CD4-positive, alpha-beta T cell treated with Interleukin-12 subunit alpha and Interleukin-12 subunit beta, for 1 hour (primary cell): ENCODE data around the gene MACROH2A2.
"Not testable (repeated sequence)": the region's sequence is repeated elsewhere in the genome, so short reads cannot be mapped to it uniquely, and the experiment has no call there.

Source experiments
- DNase-seq: peaks from one replicate; pipeline ENCODE4 v3.0.0-alpha.2; 2020

MACROH2A2 gene

GRCh38 chr10:70052462-70053217, at the start of gene MACROH2A2:
MACROH2A2 (plus strand) TSS chr10:70052846; CDS start chr10:70075659, 22,813 bp downstream.
- DNase-seq = no peak

GRCh38 chr10:70007116-70007820, 45.4 kb upstream of the MACROH2A2 start:
- DNase-seq = no peak

GRCh38 chr10:70031215-70031614, 21.4 kb upstream of the MACROH2A2 start:
- no peak for DNase-seq

GRCh38 chr10:70032667-70033289, 19.9 kb upstream of the MACROH2A2 start:
- no peak for DNase-seq

GRCh38 chr10:70034232-70034631, 18.4 kb upstream of the MACROH2A2 start:
- DNase-seq = no peak

- DNase-seq = no peak
Measured at GRCh38 chr10:70035531-70035930, 17.1 kb upstream of the MACROH2A2 start.

GRCh38 chr10:70038923-70039322, 13.7 kb upstream of the MACROH2A2 start:
- DNase-seq = no peak

GRCh38 chr10:70041016-70041415, 11.6 kb upstream of the MACROH2A2 start:
- no peak for DNase-seq

GRCh38 chr10:70041739-70042138, 10.9 kb upstream of the MACROH2A2 start:
- DNase-seq = not testable (repeated sequence)

- not testable (repeated sequence) for DNase-seq
Measured at GRCh38 chr10:70047066-70047465, 5.6 kb upstream of the MACROH2A2 start.

GRCh38 chr10:70048030-70048723, 4.5 kb upstream of the MACROH2A2 start:
- no peak for DNase-seq

GRCh38 chr10:70051848-70052247, 798 bp upstream of the MACROH2A2 start:
- no peak for DNase-seq

GRCh38 chr10:70053218-70053840, 683 bp downstream of the MACROH2A2 start:
- no peak for DNase-seq

- no peak for DNase-seq
Measured at GRCh38 chr10:70053841-70054288, 1.2 kb downstream of the MACROH2A2 start.

- DNase-seq = no peak
Measured at GRCh38 chr10:70054902-70055301, 2.3 kb downstream of the MACROH2A2 start.

GRCh38 chr10:70055550-70055949, 2.9 kb downstream of the MACROH2A2 start:
- no peak for DNase-seq

GRCh38 chr10:70057306-70057705, 4.7 kb downstream of the MACROH2A2 start:
- DNase-seq = no peak

GRCh38 chr10:70060389-70060788, 7.7 kb downstream of the MACROH2A2 start:
- no peak for DNase-seq

- DNase-seq = no peak
Measured at GRCh38 chr10:70063418-70064098, 10.9 kb downstream of the MACROH2A2 start.

GRCh38 chr10:70064486-70064885, 11.8 kb downstream of the MACROH2A2 start:
- DNase-seq = no peak

- no peak for DNase-seq
Measured at GRCh38 chr10:70066190-70066589, 13.5 kb downstream of the MACROH2A2 start.

- DNase-seq = no peak
Measured at GRCh38 chr10:70067586-70067985, 14.9 kb downstream of the MACROH2A2 start.
